Measurements from ENCODE around the gene ERN2.

ERN2 gene

DNA sequence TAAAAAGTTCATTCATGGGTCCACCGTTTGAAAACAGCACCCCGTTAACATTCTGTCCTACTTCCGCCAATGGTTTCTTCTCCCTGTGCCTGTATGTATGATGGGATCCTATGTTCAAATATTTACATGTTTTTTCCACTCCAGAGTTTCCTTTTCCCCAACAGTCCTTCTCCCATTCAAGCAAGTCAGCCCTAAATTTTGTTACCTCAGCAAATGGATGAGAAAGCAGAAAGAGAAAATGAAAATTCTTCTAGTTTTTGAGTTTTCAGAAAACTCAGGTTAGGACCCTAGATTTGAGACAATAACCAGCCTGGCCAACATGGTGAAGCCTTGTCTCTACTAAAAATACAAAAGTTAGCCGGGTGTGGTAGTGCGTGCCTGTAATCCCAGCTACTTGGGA, 3.5 kb upstream of the ERN2 start:
- no peak for DNase-seq

- no peak for DNase-seq
Measured at GRCh38 chr16:23711785-23712184, 1.2 kb downstream of the ERN2 start.

DNA sequence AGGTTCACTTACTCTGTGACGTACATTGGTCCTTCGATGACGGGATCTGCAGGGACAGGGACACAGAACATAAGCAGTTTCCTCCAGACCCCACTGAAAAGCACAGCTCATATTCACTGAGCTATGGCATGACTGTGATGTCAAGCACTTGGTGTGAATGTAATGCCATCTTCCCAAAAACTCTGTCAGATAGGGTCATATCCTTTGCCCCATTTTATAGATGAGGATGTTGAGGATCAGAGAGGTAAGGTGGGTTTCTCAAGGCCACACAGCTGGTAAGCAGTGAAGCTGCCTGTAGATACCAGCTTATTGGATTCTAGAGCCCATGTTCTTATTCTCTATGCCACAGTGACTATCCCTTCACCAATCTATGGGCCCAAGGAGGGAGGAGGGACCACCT, 2.5 kb downstream of the ERN2 start:
- no peak for DNase-seq

DNA sequence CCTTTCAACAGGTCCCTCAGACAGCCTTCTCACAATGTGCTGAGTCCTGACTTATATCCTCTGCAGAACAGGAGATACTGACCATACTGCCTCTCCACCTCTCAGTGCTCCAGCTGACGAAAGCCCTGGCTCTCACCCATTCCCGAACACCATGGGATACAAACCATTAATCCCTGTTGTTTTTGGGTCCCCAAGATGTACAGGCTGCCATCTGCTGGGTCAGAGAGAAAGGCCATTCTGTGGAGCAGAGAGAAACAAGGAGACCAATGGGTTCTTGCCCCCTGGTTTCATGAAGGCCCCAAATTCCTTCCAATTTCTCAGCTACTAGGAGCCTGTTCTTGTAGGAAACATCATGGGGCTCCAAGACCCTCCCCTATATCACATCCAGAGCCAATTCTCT, 3.0 kb downstream of the ERN2 start:
- no peak for DNase-seq

GRCh38 chr16:23709536-23709935, 3.5 kb downstream of the ERN2 start:
- DNase-seq = no peak

DNA sequence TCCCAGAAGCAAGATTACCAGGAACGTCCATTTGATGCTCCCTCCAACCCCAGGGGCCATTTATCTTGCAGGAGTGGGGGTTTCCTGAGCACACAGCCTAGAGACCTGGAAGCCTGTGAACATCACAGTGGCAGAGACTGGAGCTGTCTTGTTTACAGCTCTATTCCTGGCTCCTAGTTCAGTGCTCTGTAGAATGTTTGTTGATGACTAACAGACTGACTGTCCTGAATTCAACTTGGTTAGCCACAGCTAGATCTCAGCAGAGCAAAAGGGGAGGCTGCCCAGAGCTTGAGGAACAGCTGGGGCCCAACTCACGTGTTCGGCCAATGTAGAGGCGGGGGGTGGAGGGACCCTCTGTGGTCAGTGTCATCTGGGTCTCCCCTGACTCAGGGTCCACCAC, 6.6 kb downstream of the ERN2 start:
- DNase-seq = no peak

- no peak for DNase-seq
Measured at GRCh38 chr16:23705517-23705902, 7.5 kb downstream of the ERN2 start.

DNA sequence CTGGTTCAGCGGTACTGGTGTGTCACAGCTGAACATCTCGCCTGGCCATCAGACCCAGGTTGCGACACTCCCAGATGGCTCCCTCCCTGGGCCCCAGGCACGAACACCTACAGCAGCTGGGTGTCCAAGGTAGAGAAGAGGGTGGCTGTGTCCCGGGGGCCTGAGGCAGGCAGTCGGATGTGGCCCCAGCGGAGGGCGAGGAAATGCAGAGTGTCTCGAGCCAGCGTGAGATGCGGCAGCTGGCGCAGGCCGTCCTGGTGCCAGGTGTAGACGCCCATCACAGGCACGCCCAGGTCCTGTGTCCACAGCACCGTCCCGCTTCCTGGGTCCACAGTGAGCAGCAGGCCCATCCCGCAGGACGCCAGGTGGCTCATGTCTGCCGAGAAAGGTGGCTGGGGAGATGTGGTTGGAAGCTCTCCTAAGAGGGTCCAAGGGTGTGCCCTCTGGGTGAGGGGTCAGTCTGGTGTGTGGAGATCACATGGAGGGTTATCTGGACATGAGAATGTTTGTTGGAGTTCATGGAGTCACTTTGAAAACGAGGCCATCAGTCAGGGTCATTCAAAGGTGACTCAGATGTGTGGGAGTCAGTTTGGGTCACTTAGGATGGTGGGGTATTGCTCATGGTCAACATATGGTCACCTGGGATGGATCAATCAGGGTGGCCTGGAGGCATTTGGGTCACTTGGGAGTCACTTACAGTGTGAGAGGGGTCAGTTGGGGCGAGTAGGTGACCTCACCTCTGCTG, 8.1 kb downstream of the ERN2 start:
- DNase-seq = no peak

GRCh38 chr16:23702951-23703350, 10.1 kb downstream of the ERN2 start:
- no peak for DNase-seq

DNA sequence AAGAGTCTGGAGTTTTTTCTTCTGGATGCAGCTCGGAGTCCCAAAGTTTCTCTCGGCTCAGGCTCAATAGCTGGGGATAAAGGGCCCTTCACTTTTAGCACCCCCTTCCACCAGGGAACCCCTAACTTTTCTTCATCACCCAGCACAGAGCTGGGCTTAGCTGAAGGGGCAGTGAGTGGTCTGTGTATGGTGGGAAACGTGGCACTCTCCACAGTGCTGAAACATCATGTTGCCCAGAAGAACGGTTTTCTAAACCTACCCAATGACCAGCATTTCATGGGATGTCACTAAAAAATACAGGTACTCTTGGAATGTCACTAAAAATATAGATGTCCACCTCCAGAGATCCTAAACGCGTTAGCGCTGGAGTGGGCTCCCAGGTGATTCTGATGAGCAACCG, 12.0 kb downstream of the ERN2 start:
- DNase-seq = no peak

- DNase-seq = no peak
Measured at GRCh38 chr16:23700509-23700908, 12.5 kb downstream of the ERN2 start.

- DNase-seq = no peak
Measured at GRCh38 chr16:23700093-23700492, 12.9 kb downstream of the ERN2 start.

DNA sequence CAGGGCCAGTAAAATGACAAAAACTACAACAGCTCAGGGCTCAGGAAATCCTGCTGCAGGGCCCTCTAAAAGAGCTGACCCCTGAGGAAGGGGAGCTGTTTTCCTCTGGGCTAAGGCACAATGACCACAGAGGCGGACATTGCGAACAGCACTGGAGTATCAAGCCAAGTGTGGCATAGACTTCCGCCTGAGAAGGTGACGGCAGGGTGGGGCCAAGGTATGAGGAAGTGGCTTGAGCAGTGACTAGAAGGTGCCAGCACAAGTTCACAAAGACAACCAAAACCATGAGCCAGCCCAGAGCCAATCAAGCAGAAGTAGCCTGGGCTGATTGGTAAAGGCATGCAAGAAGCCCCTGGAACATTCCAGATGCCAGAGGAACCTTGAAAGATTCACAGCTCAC, 13.9 kb downstream of the ERN2 start:
- DNase-seq = no peak

GRCh38 chr16:23695756-23696155, 17.3 kb downstream of the ERN2 start:
- DNase-seq = no peak

- no peak for DNase-seq
Measured at GRCh38 chr16:23694644-23695373, 18.2 kb downstream of the ERN2 start.

DNA sequence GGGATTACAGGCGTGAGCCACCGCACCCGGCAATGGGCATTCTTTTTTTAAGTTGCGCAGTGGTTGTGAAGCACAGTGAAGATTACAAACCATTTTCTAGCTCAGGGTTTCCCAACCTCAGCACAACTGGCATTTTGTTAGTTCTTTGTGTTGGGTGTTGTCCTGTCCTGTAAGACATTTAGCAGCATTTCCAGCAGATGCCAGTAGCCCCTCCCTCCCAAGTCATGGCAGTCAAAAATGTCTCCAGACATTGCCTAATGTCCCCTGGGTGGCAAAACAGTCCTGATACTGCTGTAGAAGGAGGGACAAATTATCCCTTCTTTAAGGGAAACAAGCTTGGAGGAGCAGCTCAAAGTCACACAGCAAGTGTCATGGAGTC, 18.8 kb downstream of the ERN2 start:
- no peak for DNase-seq

DNA sequence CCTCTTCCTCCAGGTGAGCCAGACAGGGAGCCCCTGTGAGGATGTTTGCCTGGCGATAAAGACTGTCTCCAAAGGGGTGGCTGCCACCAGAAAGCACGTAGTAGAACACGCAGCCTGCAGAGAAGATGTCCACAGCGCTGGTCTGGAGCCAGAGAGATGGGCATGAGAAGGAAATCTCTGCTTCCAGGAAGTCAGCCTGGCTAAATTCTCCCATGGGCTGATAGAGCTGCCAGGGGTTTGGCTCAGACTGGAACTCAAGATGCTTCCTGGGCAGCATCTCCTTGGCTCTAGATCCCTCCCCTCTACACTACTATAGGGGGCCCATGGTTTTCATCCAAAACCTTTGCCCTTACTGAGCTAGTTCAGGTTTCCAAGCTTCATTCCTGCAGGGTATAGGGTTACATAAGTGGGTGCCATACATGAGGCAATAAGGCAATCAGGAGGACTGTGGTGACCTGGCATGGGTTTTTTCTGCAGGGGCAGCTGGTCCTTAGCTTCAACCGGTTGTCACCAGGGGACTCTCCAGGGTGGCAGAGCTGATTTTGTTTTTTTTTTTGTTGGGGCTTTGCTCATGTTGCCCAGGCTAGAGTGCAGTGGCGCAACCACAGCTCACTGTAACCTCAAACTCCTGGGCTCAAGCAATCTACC, 20.7 kb downstream of the ERN2 start:
- no peak for DNase-seq

DNA sequence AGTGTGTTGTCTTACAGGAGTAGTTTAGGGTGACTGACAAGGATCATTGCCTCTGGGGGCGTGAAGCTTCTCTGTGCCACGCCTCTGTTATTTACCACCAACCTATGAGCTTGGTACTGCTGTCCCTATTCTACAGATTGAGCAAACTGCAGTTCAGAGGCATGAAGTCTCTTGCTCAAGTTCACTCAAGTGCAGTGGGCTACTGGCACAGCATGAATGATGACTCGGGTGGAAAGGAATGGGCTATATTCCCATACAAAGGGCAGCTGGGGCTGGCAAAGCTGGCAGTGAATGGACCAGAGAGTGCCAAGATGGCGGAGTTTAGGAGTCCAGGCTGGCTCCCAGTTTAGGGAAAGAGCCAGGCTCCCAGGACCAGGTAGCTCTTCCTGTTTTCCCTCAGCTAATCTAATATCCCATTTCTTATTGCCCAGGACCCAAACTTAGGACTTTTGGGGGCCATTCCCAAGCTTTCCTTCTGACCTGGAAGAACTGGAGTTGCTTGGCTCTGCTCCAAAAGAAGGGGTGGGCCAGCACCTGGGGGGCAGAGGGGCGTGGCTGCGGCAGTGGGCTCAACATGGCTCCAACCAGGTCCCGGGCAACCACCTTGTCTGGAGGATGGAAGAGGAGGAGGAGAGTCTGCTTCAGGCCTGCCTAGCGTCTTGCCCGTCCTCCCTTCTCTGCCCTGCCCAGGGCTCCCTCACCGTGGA, 21.4 kb downstream of the ERN2 start:
- no peak for DNase-seq

DNA sequence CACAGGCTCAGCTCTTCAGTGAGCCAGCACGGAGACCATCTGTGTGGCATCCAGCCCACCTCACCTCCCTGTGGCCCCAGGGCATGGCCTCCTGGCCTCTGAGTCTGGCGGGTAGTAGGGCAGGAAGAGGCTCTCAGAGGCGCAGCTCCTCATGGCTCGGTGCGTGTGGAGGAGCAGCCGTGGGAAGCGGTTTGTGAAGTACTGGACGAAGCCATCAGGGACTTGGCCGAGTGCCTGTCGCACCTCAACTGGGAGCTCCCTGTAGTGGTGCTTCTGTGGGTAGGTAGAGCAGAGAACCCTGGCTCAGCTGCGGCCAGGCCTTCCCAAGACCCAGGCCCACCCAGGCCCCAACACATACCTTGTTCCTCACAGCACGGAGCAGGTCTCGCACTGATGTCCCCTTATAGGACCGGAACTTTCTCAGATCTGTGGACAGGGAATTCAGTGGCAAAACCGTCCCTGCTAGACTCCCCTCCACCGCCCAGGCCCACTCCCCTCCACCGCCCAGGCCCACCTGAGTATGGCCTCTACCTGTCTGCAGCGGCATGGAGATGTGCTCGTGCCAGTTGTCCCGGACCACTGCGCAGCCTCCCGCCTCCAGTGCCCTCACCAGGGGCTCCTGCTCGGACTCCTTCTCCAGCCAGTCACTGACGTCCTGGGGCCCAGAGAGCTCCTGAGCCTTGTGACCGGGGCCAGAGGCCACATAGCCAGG, 22.1 kb downstream of the ERN2 start:
- DNase-seq = no peak

DNA sequence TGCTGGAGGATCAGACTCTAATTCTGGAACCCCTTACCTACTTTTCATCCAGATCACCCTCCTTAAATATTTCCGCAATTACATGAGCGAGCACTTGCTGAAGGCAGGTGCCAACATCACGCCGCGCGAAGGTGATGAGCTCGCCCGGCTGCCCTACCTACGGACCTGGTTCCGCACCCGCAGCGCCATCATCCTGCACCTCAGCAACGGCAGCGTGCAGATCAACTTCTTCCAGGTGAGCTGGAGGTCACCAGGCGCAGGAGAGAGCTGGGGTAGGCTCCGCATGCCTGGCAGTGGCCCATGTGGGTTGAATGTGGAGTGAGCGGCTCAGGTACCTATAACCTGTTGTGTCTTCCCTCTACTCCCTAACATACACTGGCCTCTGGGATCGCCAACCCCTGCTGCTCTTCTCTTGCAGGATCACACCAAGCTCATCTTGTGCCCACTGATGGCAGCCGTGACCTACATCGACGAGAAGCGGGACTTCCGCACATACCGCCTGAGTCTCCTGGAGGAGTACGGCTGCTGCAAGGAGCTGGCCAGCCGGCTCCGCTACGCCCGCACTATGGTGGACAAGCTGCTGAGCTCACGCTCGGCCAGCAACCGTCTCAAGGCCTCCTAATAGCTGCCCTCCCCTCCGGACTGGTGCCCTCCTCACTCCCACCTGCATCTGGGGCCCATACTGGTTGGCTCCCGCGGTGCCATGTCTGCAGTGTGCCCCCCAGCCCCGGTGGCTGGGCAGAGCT, 23.4 kb downstream of the ERN2 start:
- no peak for DNase-seq

GRCh38 chr16:23687034-23687808, 25.8 kb downstream of the ERN2 start:
- DNase-seq = no peak

Data from NCI-H2029 (cell line).